CD4-positive, alpha-beta T cell treated with Interleukin-21 for 1 hour (primary cell): Measurements from ENCODE around the gene SLC13A3.

Source experiments
- DNase-seq: peaks from one replicate; pipeline ENCODE4 v3.0.0-alpha.2; 2020

The SLC13A3 gene, protein sequence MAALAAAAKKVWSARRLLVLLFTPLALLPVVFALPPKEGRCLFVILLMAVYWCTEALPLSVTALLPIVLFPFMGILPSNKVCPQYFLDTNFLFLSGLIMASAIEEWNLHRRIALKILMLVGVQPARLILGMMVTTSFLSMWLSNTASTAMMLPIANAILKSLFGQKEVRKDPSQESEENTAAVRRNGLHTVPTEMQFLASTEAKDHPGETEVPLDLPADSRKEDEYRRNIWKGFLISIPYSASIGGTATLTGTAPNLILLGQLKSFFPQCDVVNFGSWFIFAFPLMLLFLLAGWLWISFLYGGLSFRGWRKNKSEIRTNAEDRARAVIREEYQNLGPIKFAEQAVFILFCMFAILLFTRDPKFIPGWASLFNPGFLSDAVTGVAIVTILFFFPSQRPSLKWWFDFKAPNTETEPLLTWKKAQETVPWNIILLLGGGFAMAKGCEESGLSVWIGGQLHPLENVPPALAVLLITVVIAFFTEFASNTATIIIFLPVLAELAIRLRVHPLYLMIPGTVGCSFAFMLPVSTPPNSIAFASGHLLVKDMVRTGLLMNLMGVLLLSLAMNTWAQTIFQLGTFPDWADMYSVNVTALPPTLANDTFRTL

DNA sequence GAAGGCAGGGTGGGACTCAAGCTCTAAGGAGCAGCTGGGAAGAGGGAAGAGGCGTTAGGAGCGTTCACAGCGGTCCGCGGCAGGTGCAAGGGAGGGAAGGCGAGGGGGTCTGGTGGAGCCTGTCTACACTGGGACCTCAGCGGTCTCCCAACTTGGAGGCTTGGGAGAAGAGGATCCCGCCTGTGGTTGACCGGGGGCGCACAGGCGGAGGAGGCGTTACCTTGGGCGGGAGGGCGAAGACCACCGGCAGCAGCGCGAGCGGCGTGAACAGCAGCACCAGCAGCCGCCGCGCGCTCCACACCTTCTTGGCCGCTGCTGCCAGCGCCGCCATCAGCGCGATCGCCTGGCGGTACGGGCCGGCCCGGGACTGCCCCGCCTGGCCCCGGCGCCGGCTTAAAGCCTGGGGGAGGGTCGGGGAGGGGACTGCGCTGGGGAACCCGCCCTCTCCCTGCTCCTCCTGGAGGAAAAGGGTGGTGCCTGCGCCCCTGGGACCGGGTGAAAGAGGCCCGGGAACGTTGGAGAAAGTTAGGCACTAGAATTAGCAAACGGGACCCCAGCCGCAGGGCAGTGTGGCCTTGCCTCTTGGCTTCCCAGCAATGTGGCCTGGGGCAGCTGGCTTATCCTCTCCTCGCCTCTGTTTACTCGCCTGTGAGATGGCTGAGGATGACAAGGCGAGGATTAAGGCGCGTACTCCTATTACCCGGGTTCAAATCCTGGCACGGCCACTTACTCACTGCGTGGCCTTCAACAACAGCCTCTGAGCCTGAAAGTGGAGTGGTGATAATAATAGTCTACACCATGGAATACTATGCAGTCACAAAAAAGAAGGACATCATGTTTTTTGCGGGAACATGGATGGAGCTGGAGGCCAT, at the start of gene SLC13A3:
Gene SLC13A3, minus strand, starts transcription at position 369 of the 872 bp plus-strand sequence. Its CDS starts 38 bp downstream, at position 331.
- DNase-seq, result no peak

DNA sequence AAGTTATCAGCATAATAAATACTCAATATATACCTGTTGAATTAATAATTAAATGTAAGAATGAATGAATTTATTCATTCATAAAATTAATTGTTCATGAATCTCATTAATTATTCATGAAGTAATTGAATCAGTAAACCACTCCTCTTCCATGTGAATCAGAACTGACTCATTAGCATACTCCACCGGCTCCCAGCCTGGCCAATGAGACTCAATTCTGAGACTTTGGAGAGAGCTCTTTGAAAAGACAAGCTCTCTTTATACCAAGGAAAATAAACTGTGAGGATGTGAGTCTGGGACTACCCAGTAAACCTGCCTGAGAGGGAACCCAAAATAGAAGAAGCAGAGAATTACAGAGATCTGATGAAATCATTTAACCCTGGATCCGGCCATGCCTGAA, 49.8 kb upstream of the SLC13A3 start:
- no peak for DNase-seq

DNA sequence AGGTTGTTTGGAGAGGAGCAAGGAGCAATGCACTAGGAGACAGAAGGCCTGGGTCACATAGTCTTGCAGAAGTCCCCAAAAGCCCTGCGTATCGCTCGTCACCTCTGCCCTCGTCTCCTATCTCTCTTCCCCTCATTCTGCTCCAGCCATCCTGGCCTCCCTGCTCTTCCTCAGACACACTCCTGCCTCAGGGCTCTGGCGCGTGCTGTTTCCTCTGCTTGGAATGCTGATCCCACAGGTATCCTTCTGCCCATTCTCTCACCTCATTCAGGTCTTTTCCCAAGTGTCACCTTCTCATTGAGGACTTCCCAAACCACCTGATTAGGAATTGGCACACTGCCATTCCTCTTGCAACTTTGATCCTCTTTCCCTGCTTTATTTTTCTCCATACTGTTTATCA, 49.2 kb upstream of the SLC13A3 start:
- no peak for DNase-seq

DNA sequence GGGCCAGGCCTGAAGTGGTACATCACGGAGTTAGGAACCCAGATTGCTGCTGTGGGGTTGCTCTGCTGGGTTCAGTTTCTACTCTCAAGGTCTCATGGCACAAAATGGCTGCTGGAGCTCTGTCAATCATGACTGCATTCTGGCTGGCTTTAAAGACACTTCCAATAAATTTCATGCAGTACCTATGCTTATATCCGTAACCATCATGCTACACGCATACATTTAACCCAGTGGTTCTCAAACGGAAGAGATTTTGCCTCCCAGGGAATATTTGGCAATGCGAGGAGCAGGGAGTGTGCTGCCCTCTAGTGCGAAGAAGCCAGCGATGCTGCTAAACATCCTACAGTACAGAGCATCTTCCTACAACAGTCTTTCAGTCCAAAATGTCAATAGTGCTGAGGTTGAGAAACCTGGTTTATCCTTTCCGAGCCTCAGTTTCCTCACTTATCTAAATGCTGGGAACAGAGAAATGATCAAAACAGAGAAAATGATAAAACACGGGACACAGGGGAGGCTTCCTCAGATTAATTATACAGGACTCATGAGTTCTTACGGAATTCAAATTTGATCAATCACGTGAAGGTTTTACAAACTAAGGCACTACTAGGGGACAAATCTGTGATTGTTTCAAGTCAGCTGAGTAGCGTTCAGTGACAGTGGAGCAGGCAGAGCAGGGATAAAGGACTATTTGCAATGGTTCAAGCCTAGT, 48.5 kb upstream of the SLC13A3 start:
- no peak for DNase-seq

DNA sequence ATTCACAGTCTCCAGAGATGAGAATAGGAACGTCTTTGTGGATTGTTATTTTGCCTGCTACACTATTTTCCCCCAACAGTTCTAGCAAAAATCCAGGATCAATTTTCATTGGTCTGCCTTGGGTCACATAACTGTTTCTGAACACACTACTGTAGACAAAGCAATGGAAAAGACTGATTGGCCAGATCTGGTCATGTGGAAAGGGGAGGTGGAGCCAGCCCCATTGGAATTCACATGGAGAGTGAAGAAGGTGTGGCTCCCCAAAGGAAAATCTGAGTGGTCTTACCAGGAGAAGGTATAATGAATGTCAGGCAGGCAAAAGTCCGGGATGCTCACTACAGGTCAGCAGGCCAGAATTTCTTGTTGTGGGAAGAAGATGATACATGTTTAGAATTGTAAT, 47.5 kb upstream of the SLC13A3 start:
- DNase-seq, result no peak

DNA sequence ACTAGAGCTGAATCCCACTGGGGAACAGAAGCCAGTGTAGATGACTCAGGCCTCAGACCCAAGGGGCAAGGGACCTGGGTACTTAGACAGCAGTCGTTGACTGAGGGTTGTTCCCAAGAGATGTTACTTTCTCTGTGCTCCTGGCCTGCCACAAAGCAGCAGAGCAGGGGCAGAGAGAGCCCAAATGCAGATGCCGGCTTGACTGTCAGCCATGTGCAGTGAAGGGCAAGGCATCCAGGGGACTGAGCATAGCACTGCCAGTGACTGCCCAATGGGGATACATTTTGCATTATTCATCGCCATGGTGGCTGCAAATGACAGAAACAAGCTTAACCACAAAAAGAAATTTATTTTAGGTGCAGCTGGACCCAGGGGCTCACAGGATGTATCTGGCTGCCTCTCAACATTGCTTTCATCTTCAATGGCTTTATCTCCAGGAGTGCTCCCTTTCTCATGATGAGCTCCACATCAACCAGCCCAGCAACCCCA, 45.6 kb upstream of the SLC13A3 start:
- DNase-seq, result no peak

DNA sequence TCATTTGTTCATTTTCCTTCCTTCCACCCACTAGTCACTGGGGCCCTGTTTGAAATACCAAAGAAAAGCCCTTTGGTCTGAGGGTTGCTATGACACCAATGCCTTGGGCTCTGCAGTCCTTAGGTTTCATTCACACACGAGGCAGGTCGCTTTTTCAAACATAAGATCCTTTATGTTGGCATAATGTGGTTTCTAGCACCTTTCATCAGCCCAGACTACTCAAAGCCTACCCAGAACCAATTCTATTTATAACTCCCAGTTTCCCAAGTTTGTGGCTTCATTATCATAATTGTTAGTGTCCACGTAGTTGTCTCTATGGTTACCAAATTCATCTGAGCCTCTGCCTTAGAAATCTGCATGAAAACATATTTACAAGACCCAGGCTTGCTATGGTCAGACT, 44.6 kb upstream of the SLC13A3 start:
- no peak for DNase-seq

DNA sequence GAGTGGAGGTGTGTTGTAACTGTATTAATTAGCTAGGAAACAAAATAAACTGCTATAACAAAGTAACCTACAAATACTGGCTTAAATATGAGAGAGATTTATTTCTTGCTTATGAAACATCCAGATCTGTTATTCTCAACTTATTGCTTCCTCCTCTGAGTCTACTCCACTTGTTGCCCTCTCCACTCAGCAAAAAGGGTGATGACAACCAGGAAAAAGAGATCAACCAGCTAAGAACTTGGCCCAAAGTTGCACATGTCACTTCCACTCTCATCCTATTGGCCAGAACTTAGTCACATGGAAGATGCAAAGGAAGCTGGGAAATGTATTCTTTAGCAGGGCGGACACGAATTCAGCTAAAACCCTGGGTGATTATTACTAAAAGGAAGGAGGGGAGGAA, 43.2 kb upstream of the SLC13A3 start:
- peak; percentile 40 for DNase-seq

DNA sequence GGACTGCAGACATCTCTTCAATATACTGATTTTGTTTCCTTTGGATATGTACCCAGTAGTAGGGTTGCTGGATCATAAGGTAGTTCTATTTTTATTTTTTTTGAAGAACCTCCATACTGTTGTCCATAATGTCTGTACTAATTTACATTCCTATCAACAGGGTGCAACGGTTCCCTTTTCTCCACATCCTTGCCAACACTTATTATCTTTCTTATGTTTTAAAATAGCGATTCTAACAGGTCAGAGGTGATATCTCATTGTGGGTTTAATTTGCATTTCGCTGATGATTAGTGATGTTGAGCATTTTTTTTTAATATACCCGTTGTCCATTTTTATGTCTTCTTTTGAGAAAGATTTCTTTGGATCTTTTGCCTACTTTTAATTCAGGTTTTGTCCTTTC, 39.9 kb upstream of the SLC13A3 start:
- DNase-seq, result no peak

DNA sequence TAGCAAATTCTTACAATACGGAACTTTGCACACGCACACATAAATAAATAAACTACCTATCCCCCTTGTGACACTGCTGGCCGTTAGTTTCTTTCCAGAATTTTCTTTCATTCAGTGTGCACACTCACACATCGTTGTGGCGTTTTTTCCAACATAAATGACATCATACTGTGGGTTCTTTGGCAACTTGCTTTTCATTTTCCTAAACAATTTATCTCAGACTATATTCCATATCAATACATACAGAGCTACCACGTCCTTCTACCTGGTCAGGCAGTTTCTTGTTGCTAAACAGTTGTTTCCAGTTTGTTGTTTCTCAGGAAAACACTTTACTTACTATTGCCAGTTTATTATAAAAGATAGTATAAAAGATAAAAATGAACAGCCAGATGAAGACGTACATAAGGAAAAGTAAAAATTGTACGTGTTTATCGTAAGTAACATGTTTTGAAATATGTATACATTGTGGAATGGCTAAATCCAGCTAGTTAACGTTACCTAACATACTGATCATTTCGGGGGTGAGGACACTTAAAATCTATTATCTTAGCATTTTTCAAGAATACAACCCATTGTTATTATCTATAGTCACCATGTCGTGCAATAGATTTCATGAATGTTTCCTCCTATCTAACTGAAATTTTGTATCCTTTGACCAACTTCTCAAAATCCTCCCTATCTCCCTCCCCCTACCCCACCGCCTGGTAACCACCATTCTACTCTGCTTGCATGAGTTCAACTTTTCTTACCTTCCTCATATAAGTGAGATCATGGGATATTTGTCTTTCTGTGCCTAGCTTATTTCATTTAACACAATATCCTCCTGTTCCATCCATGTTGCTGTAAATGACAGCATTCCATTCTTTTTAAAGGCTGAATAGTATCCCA, 39.2 kb upstream of the SLC13A3 start:
- no peak for DNase-seq

DNA sequence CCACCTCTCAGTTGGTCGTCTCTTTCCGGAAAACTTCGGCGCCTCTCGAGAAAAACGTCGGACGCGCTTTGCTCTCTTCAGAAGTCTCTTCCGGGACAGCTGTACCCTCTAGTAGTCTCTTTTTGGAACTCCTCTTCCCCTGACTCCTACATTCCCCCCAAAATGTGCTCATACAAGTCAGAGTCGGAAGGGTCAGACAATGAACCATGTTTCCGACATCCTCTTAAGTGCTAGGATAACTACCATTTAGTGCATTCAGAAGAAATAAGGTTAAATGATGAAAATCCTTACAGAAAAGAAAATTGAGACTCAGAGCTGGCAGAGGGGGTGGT, 38.5 kb upstream of the SLC13A3 start:
- DNase-seq, result no peak

DNA sequence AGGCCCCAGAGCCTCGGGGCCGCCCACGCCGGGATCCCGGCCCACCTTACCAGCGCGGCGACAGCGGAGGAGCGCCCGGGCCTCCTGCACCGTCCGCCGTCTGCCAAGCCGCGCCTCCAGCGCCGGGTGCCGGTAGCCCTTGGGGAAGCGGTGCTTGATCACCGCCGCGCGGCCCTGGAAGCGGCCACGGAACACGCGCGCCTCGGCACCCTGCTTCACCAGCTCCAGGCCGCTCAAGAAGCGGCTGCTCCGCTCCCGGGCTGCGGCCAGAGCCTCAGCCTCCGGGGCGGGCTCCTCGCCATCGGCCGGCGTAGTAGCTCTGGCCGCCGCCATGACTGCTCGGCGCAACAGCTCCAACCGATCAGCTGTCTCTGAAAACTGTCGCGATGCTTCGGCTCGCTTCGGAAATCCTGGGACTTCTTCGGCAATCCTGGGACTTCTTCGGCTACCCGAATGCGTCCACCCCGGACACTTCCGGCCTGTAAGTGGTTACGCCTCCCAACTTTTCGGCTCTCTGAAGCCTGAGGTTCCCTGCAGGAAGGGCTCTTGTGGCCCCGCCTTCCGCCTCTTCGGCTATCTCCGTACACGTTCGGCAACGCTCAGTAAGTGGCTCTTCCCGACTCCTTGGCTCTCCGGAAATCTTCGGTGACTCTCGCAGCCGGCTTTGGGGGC, 38.0 kb upstream of the SLC13A3 start, which contains the start of gene TP53RK:
Gene TP53RK, minus strand, starts transcription at position 363 of the 672 bp plus-strand sequence. Its CDS starts 30 bp downstream, at position 333.
- DNase-seq, result peak; percentile 97

DNA sequence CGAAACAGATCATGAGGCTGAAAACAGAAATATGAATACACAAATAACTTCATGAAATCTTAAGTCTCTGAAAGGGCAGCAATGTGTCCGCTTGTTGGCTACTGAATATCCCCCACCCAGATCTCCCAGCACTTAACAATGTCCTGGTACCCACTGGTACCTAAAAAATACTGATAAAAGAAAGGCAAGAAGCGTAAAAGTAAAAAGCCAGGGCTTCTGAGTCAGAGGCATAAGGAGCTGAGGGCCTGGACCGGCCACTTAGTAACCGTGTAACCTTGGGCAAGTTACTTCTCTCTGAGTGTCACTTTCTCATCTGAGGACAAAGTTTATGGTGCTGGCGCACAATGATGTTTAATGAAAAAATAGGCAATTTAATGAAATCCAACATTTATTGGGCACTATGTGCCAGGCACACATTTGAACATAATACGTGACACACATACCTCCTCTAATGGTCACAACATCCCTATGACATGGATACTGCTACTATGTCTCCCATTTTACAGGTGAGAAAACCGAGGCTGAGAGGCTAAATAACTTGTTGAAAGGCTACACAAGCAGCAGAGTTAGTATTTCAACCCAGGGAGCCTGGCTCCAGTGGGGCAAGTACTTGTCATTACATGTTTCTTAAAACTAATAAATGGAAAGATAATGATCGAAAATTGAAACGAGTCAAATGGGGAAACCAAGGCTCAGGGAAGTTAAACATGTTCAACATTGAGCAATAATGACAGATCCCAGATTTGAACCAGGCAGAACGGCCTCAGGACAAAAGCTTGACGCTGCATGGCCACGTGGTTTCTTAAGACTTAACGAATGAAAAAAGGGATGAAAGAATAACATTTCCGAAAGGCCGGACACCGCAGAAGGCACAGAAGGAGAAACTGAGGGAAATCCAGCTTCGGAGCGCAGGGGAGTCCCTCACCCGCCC, 37.2 kb upstream of the SLC13A3 start:
- no peak for DNase-seq

DNA sequence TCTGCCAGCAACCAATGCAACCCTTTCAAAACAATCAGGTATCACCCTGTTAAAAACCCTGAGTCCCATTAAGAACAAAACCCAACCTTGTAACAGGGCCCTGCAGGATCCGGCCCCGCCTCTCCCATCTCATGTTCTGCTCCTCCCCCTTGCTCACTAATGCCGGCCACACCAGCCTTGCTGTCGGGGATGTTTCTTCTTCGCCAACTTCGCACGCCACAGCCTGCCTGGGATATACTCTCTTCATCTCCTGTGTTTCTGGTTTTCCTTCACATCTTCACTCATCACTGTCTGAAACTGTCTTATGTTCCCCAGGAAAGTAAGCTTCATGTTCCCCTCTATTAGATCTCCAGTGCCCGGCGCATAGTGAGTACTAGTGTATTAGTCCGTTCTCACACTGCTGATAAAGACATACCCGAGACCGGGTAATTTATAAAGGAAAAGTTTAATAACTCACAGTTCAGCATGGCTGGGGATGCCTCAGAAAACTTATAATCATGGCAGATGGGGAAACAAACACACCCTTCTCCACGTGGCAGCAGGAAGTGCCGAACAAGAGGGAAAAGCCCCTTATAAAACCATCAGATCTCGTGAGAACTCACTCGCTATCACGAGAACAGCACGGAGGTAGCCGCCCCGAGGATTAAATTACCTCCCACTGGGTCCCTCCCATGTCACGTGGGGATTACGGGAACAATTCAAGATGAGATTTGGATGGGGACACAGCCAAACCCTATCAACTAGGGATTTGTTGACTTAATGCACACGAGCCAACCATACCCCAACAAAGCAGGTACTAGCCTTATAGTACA, 32.9 kb upstream of the SLC13A3 start:
- DNase-seq, result no peak

DNA sequence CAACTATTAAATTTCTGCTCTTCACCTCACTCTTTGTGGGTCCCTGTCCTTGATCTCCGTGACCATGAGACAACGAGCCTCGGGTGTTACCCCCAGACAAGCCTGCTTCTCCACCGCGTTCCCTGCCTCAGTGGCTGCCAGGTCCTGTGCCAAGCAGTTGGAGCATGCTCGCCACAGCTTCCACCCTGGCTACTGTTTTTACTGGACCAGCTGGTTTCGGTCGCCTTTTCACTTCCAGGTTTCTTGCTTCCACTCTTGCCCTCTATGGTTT, 32.3 kb upstream of the SLC13A3 start:
- DNase-seq, result no peak

DNA sequence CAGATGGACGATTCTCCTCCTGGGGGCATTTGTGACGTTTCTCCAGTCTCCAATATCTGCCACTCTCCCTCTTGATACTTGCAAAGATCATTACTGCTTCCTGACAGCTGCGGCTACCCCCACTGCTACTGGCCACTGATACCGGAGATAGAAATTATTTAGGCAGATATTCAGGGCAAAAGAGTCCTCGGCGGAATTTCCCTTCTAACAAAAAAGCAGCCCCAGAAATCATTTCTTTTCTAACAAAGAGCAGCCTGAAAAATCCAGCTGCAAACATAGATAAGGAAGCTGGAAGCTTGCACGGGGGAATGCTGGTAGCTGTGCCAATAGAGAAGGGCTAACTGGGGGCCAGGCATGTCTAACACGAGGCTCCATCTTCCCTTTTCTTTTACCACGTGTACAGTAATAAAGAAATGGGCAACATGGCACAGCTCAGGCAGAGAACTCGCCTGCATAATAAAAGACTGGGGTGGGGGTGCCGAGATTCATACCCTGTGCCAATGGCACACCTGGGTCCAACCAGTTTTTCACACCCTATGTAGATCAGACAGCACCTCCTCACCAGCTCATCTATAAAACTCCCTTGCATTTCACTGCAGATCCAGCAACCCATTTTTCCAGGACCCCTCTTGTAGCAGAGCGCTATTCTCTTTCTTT, 31.9 kb upstream of the SLC13A3 start:
- no peak for DNase-seq

DNA sequence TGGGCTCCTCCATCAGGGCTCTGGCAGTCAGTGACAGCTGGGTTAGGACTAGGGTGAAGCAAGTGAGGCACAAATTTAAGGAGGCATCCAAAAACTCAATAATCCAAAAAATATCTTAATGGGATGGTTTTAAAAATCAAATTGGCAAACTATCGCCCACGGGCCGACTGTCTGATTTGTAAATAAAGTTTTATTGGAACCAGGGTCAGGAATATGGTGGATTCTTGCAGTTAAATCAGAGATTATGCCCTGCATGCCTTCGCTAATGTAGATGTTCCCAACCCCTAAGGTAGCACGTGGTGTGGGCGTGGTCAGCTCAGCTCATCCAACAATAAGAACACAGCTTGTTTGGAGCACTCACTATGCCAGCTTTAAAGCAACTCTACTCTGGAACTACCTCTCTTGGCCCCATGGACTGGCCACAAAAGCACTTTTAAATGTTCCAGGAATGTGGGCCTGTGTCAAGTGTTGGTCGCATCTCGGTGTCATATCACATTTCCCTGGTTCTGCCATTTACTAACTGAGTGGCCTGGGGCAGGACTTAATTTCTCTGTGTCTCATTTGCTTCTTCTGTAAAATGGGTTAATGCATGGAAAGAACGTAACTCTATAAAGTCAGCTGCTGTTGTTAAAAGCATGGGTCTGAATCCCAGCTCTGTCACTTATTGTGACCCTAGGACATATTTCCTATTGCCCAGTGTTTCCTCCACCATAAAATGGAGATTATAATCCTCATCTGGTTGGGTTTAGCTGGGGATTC, 31.0 kb upstream of the SLC13A3 start:
- DNase-seq, result no peak
